OCI-LY3 (cell line): ENCODE results near the gene ZNF611.

Experiments used
- EZH2phosphoT487 ChIP-seq: fragments of 200-600 bp; shearing (Covaris generic); IDR thresholded peaks from 2 replicates; pipeline ENCODE4 v1.6.1; 2018; ENCODE audit warnings: antibody characterized with exemption, mixed run types, low read depth
- TF ChIP-seq, protein P1 (sequence below): fragments of 200-600, 300-600 bp; sonication (generic); IDR thresholded peaks from 2 replicates; pipeline ENCODE4 v1.5.1; 2014; ENCODE audit warnings: antibody characterized with exemption, low read length, low read depth

DNA sequence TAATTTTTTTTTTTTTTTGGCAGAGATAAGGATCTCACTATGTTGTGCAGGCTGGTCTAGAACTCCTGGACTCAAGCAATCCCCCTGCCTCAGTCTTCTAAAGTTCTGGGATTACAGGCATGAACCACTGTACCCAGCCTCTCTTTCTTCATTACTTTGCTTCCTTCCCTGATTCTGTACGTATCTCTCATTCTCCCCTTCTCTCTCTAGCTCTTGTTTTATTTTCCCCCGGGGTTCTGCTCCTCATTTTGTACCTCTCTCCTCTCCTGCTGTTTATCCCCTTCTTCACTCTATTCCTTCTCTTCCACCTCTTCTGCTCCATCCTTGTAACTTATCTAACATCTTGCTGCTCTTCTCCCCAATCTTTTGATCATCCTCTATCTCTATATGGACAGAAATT, 46.5 kb downstream of the ZNF611 start:
- TF ChIP-seq, protein P1, sequence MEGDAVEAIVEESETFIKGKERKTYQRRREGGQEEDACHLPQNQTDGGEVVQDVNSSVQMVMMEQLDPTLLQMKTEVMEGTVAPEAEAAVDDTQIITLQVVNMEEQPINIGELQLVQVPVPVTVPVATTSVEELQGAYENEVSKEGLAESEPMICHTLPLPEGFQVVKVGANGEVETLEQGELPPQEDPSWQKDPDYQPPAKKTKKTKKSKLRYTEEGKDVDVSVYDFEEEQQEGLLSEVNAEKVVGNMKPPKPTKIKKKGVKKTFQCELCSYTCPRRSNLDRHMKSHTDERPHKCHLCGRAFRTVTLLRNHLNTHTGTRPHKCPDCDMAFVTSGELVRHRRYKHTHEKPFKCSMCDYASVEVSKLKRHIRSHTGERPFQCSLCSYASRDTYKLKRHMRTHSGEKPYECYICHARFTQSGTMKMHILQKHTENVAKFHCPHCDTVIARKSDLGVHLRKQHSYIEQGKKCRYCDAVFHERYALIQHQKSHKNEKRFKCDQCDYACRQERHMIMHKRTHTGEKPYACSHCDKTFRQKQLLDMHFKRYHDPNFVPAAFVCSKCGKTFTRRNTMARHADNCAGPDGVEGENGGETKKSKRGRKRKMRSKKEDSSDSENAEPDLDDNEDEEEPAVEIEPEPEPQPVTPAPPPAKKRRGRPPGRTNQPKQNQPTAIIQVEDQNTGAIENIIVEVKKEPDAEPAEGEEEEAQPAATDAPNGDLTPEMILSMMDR, result no peak
- TF ChIP-seq EZH2phosphoT487, result no peak
